ENCODE data around the gene UBR7. TPM values are rescaled to one million over a fixed set of nuclear protein-coding genes. Genes with fewer than 3 reads are reported as not detected.

Gene UBR7
- total RNA-seq, 2 donors from 2014 or later, result 24.1 to 28.1 TPM

DNA sequence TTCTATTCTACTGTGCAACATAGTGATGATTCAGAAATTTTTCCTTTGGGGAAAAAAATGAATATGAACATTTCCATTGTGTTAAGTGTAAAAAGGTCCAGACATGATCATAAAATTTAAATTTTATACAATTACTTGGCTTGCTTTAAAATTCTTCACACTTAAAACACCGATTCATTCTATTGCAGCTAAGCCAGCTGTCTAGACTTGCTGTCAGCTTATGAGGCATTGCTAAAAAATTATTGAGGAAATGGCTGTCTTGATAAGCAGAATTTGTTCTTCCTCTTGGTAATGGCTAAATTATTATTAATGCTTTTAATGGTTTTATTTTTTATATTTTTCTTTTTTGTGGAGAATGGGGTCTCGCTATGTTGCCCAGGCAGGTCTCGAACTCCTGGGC is 20.1 kb upstream of the UBR7 start:
- ATAC-seq (ENCODE audit: insufficient number of reproducible peaks, low FRiP score, low read depth), result no peak
- DNase-seq (ENCODE audit: low spot score), result no peak
- Histone ChIP-seq H3K27ac (no peak overlapping the region), H3K4me1 (ENCODE audit: control insufficient read depth in 1 of 2, low read depth in 2 of 2) (peaks cover 9 to 24% of the 10 kb centered on the region in 2 donors), H3K36me3 (no peaks in the 10 kb centered on the region), H3K9me3 (no peaks in the 10 kb centered on the region), H3K4me3 (no peak overlapping the region), H3K27me3 (replicated peaks; ENCODE audit: insufficient read depth) (no peaks in the 10 kb centered on the region)
- no peak for TF ChIP-seq CTCF (IDR thresholded peaks at IDR 0.05)

- DNase-seq (ENCODE audit: low spot score) (no peak), ATAC-seq (ENCODE audit: insufficient number of reproducible peaks, low FRiP score, low read depth) (no peak)
- Histone ChIP-seq H3K9me3 (no peaks in the 10 kb centered on the region), H3K4me3 (no peak overlapping the region), H3K36me3 (no peaks in the 10 kb centered on the region), H3K4me1 (ENCODE audit: control insufficient read depth in 1 of 2, low read depth in 2 of 2) (no peaks in the 10 kb centered on the region), H3K27me3 (replicated peaks; ENCODE audit: insufficient read depth) (no peaks in the 10 kb centered on the region), H3K27ac (no peak overlapping the region)
- no peak for TF ChIP-seq CTCF (IDR thresholded peaks at IDR 0.05)
These were observed 11.6 kb upstream of the UBR7 start for GRCh38 chr14:93195316-93195999.

DNA sequence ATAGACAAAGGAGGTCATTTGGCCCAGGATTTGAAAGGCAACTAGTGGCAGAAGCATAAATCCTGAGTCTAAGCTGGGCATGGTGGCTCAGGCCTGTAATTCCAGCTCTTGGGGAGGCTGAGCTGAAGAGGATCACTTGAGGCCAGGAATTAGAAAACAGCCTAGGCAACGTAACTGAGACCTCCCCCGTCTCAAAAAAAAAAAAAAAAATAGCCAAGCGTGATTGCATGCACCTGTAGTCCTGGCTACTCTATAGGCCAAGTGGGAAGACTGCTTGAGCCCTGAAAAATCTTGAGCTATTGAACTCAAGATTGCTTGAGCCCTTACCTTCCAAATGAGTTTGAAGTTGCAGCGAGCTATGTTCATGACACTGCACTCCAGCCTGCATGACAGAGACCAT is 8.0 kb upstream of the UBR7 start:
- no peaks in the 10 kb centered on the region for H3K4me1 ChIP-seq (ENCODE audit: control insufficient read depth in 1 of 2, low read depth in 2 of 2)
- no peak overlapping the region for H3K4me3 ChIP-seq
- no peaks in the 10 kb centered on the region for H3K27me3 ChIP-seq (replicated peaks; ENCODE audit: insufficient read depth)
- ATAC-seq (ENCODE audit: insufficient number of reproducible peaks, low FRiP score, low read depth) (no peak), DNase-seq (ENCODE audit: low spot score) (no peak)
- H3K36me3 ChIP-seq, result no peaks in the 10 kb centered on the region
- no peak overlapping the region for H3K27ac ChIP-seq
- no peaks in the 10 kb centered on the region for H3K9me3 ChIP-seq
- no peak for TF ChIP-seq CTCF (IDR thresholded peaks at IDR 0.05)

- no peak for TF ChIP-seq CTCF (IDR thresholded peaks at IDR 0.05)
- Histone ChIP-seq H3K4me1 (ENCODE audit: control insufficient read depth in 1 of 2, low read depth in 2 of 2) (peaks cover 0 to 1% of the 10 kb centered on the region in 2 donors), H3K27ac (no peak overlapping the region), H3K27me3 (replicated peaks; ENCODE audit: insufficient read depth) (no peaks in the 10 kb centered on the region), H3K36me3 (no peaks in the 10 kb centered on the region), H3K9me3 (no peaks in the 10 kb centered on the region), H3K4me3 (no peak overlapping the region)
- no peak for ATAC-seq (ENCODE audit: insufficient number of reproducible peaks, low FRiP score, low read depth)
- no peak for DNase-seq (ENCODE audit: low spot score)
These were observed 6.5 kb upstream of the UBR7 start for GRCh38 chr14:93200553-93200952.

DNA sequence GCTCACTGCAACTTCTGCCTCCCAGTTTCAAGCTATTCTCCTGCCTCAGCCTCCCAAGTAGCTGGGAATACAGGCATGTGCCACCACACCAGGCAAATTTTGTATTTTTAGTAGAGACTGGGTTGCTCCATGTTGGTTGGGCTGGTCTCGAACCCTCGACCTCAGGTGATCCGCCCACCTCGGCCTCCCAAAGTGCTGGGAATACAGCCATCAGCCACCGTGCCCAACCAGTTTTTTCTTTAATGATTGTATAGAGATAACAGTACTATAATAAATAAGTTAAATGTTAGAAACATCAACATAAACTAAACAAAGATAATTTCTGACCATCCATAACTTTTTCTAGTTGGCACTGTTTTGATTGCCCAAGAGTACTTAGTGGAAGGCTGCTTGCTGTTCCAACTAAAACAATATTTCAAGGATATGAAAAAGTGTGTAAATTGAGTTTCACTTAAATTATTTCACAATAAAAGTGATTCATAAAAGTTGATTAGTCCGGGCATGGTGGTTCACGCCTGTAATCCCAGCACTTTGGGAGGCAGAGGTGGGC is 5.8 kb upstream of the UBR7 start:
- no peak for ATAC-seq (ENCODE audit: insufficient number of reproducible peaks, low FRiP score, low read depth)
- no peak for TF ChIP-seq CTCF (IDR thresholded peaks at IDR 0.05)

More for the DNA sequence above, 5.8 kb upstream of the UBR7 start:
- no peak overlapping the region for H3K4me3 ChIP-seq
- H3K27ac ChIP-seq, result no peak overlapping the region
- peaks cover 2 to 8% of the 10 kb centered on the region in 2 donors for H3K4me1 ChIP-seq (ENCODE audit: control insufficient read depth in 1 of 2, low read depth in 2 of 2)
- H3K27me3 ChIP-seq (replicated peaks; ENCODE audit: insufficient read depth), result no peaks in the 10 kb centered on the region
- H3K36me3 ChIP-seq, result no peaks in the 10 kb centered on the region
- H3K9me3 ChIP-seq, result no peaks in the 10 kb centered on the region
- no peak for DNase-seq (ENCODE audit: low spot score)
